OCI-LY7 (cell line): ENCODE data around the gene DNAH7.

ENCODE experiments used
- CTCF ChIP-seq: fragments of 200-600 bp; sonication (generic); conservative IDR thresholded peaks from 2 replicates; pipeline ENCODE4 v1.5.1; 2014; ENCODE audit warnings: mild to moderate bottlenecking, antibody characterized with exemption, low read length, moderate library complexity, mixed read lengths
- EZH2phosphoT487 ChIP-seq: fragments of 200-600 bp; sonication (generic); IDR thresholded peaks from 2 replicates; pipeline ENCODE4 v1.6.1; 2018; ENCODE audit warnings: low read depth, borderline replicate concordance, mild to moderate bottlenecking, mixed run types, antibody characterized with exemption, low read length, moderate library complexity, mixed read lengths

DNA sequence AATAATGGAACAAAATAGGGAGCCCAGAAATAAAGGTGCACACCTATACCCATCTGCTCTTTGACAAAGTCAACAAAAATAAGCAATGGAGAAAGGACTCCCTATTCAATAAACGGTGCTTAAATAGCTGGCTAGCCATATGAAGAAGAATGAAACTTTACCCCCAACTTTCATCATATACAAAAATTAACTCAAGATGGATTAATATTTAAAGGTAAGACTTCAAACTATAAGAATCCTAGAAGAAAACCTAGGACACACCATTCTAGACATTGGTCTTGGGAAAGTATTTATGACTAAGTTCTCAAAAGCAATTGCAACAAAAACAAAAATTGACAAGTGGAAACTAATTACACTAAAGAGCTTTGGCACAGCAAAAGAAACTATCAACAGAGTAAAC lies 139.1 kb downstream of the DNAH7 start:
- TF ChIP-seq CTCF (no peak), EZH2phosphoT487 (no peak)
